Subcutaneous abdominal adipose tissue (tissue), 5 donors: ENCODE data around the gene HSH2D.

ENCODE experiments used
- H3K27ac ChIP-seq: one replicate; pipeline ENCODE4 v1.7.0; 2013; ENCODE audit warnings: low read depth, mild to moderate bottlenecking, inconsistent platforms, low read length, moderate library complexity
- H3K27me3 ChIP-seq, 5 donors: one replicate each; pipeline ENCODE4 v1.7.0; 2013; ENCODE audit warnings: low read length in 5 of 5, inconsistent platforms in 1 of 5; ENCODE audit not compliant: control insufficient read depth in 5 of 5, insufficient read depth in 4 of 5
- H3K36me3 ChIP-seq, 5 donors: one replicate each; pipeline ENCODE4 v1.7.0; 2013; ENCODE audit warnings: low read length in 5 of 5; ENCODE audit not compliant: control insufficient read depth in 5 of 5, insufficient read depth in 5 of 5
- H3K4me1 ChIP-seq, 5 donors: one replicate each; pipeline ENCODE4 v1.7.0; 2013; ENCODE audit warnings: low read length in 5 of 5, mild to moderate bottlenecking in 3 of 5, moderate library complexity in 1 of 5; ENCODE audit not compliant: control insufficient read depth in 5 of 5, insufficient read depth in 5 of 5
- H3K4me3 ChIP-seq, 5 donors: one replicate each; pipeline ENCODE4 v1.7.0; 2013; ENCODE audit warnings: low read length in 5 of 5, low read depth in 1 of 5
- H3K9ac ChIP-seq, 5 donors: one replicate each; pipeline ENCODE4 v1.7.0; 2013; ENCODE audit warnings: low read length in 5 of 5, mild to moderate bottlenecking in 4 of 5, moderate library complexity in 3 of 5
- H3K9me3 ChIP-seq, 5 donors: one replicate each; pipeline ENCODE4 v1.7.0; 2013; ENCODE audit warnings: low read length in 5 of 5; ENCODE audit not compliant: control insufficient read depth in 5 of 5
- donor health status: healthy.
- donor health status: healthy.
- donor health status: healthy.
- donor health status: healthy.
- donor health status: healthy.

Gene HSH2D

GRCh38 chr19:16201011-16201391 lies 57.5 kb downstream of the HSH2D start:
- Histone ChIP-seq H3K9ac (no peak overlapping the region), H3K9me3 (no peaks in the 10 kb centered on the region), H3K4me1 (peaks cover 16 to 61% (median 56%) of the 10 kb centered on the region in 5 donors), H3K27me3 (no peaks in the 10 kb centered on the region), H3K27ac (no peak overlapping the region), H3K4me3 (no peak overlapping the region), H3K36me3 (peaks cover 0 to 53% (median 43%) of the 10 kb centered on the region in 5 donors)

- Histone ChIP-seq H3K4me3 (no peak overlapping the region), H3K9me3 (no peaks in the 10 kb centered on the region), H3K27me3 (no peaks in the 10 kb centered on the region), H3K36me3 (peaks cover 0 to 69% (median 59%) of the 10 kb centered on the region in 5 donors), H3K9ac (no peak overlapping the region), H3K4me1 (peaks cover 13 to 55% (median 51%) of the 10 kb centered on the region in 5 donors), H3K27ac (no peak overlapping the region)
Measured at GRCh38 chr19:16202320-16203255, 59.1 kb downstream of the HSH2D start.

GRCh38 chr19:16203256-16204004 lies 59.9 kb downstream of the HSH2D start:
- no peaks in the 10 kb centered on the region for H3K9me3 ChIP-seq
- no peaks in the 10 kb centered on the region for H3K27me3 ChIP-seq
- H3K27ac ChIP-seq, result no peak overlapping the region
- H3K9ac ChIP-seq, result no peak overlapping the region
- peaks cover 13 to 50% (median 45%) of the 10 kb centered on the region in 5 donors for H3K4me1 ChIP-seq
- no peak overlapping the region for H3K4me3 ChIP-seq
- H3K36me3 ChIP-seq, result peaks cover 2 to 78% (median 68%) of the 10 kb centered on the region in 5 donors

- no peak overlapping the region for H3K4me3 ChIP-seq
- peaks cover 12 to 45% (median 39%) of the 10 kb centered on the region in 5 donors for H3K4me1 ChIP-seq
- peaks cover 2 to 83% (median 73%) of the 10 kb centered on the region in 5 donors for H3K36me3 ChIP-seq
- no peak overlapping the region for H3K9ac ChIP-seq
- no peak overlapping the region for H3K27ac ChIP-seq
- H3K9me3 ChIP-seq, result no peaks in the 10 kb centered on the region
- H3K27me3 ChIP-seq, result no peaks in the 10 kb centered on the region
Measured at GRCh38 chr19:16204005-16204294, 60.5 kb downstream of the HSH2D start.

GRCh38 chr19:16205205-16206045 lies 61.9 kb downstream of the HSH2D start:
- H3K27ac ChIP-seq, result no peak overlapping the region
- H3K27me3 ChIP-seq, result no peaks in the 10 kb centered on the region
- peaks cover 6 to 30% (median 25%) of the 10 kb centered on the region in 5 donors for H3K4me1 ChIP-seq
- peaks cover 6 to 95% (median 88%) of the 10 kb centered on the region in 5 donors for H3K36me3 ChIP-seq
- H3K4me3 ChIP-seq, result no peak overlapping the region
- H3K9ac ChIP-seq, result peak overlapping the region in 3 of 5 donors; percentile 9 to 35 (median 29)
- no peaks in the 10 kb centered on the region for H3K9me3 ChIP-seq

- H3K9ac ChIP-seq, result peak overlapping the region in 3 of 5 donors; percentile 9 to 35 (median 29)
- H3K4me1 ChIP-seq, result peaks cover 6 to 25% (median 18%) of the 10 kb centered on the region in 5 donors
- H3K4me3 ChIP-seq, result no peak overlapping the region
- H3K27me3 ChIP-seq, result no peaks in the 10 kb centered on the region
- H3K36me3 ChIP-seq, result peaks cover 6 to 94% (median 86%) of the 10 kb centered on the region in 5 donors
- no peak overlapping the region for H3K27ac ChIP-seq
- H3K9me3 ChIP-seq, result no peaks in the 10 kb centered on the region
Measured at GRCh38 chr19:16206046-16206605, 62.6 kb downstream of the HSH2D start.

GRCh38 chr19:16206637-16207036 lies 63.2 kb downstream of the HSH2D start:
- Histone ChIP-seq H3K4me3 (no peak overlapping the region), H3K9ac (no peak overlapping the region), H3K27me3 (no peaks in the 10 kb centered on the region), H3K4me1 (peaks cover 6 to 25% (median 18%) of the 10 kb centered on the region in 5 donors), H3K9me3 (no peaks in the 10 kb centered on the region), H3K36me3 (peaks cover 6 to 94% (median 87%) of the 10 kb centered on the region in 5 donors), H3K27ac (no peak overlapping the region)

- Histone ChIP-seq H3K27me3 (no peaks in the 10 kb centered on the region), H3K9me3 (no peaks in the 10 kb centered on the region), H3K4me1 (peaks cover 6 to 25% (median 18%) of the 10 kb centered on the region in 5 donors), H3K4me3 (no peak overlapping the region), H3K36me3 (peaks cover 7 to 90% (median 84%) of the 10 kb centered on the region in 5 donors), H3K9ac (no peak overlapping the region), H3K27ac (no peak overlapping the region)
Measured at GRCh38 chr19:16207063-16207462, 63.6 kb downstream of the HSH2D start.

GRCh38 chr19:16207490-16208025 lies 64.1 kb downstream of the HSH2D start:
- peaks cover 4 to 23% (median 18%) of the 10 kb centered on the region in 5 donors for H3K4me1 ChIP-seq
- peaks cover 12 to 85% (median 79%) of the 10 kb centered on the region in 5 donors for H3K36me3 ChIP-seq
- H3K27ac ChIP-seq, result no peak overlapping the region
- H3K27me3 ChIP-seq, result no peaks in the 10 kb centered on the region
- H3K9me3 ChIP-seq, result no peaks in the 10 kb centered on the region
- H3K4me3 ChIP-seq, result no peak overlapping the region
- H3K9ac ChIP-seq, result no peak overlapping the region
